Activated naive CD8-positive, alpha-beta T cell treated with anti-CD3 and anti-CD28 coated beads, Interleukin-2, amount 10 ng/mL, durations not matched to agents 7 days and 5 days (primary cell): ENCODE results near the gene MUC2. TPM values are rescaled to one million over a fixed set of nuclear protein-coding genes. Genes with fewer than 3 reads are reported as not detected.

Source experiments
- ATAC-seq: fragments of 150-1000 bp; cut with Tn5 transposase; one replicate; pipeline ENCODE4 v1.10.0; 2021; ENCODE audit warnings: low read depth, moderate library complexity
- POLR2A ChIA-PET: fragments of 350-600 bp; sonication (Branson Sonifier 250); formaldehyde crosslinking; loops from one replicate; lab custom pipeline; 2021; ENCODE audit warnings: antibody characterized with exemption; lab: Charles Lee
- DNase-seq: peaks from one replicate; pipeline ENCODE4 v3.0.0; 2021
- H3K27ac Mint-ChIP-seq: one replicate; pipeline ENCODE4 v1.8.0; 2022; ENCODE audit warnings: mild to moderate bottlenecking, mixed read lengths
- H3K27me3 Mint-ChIP-seq: one replicate; pipeline ENCODE4 v1.8.0; 2022; ENCODE audit warnings: mild to moderate bottlenecking, moderate library complexity, mixed read lengths
- H3K36me3 Mint-ChIP-seq: one replicate; pipeline ENCODE4 v1.8.0; 2021; ENCODE audit warnings: mild to moderate bottlenecking, mixed read lengths
- H3K4me1 Mint-ChIP-seq: one replicate; pipeline ENCODE4 v1.8.0; 2021; ENCODE audit warnings: mixed read lengths
- H3K4me3 Mint-ChIP-seq: one replicate; pipeline ENCODE4 v1.8.0; 2022; ENCODE audit warnings: mild to moderate bottlenecking, moderate library complexity, mixed read lengths
- H3K9me3 Mint-ChIP-seq: one replicate; pipeline ENCODE4 v1.8.0; 2021; ENCODE audit warnings: mixed read lengths
- total RNA-seq, 2 experiments: library from RNA; stranded (reverse); gene quantifications; one replicate each; pipeline ENCODE4 v1.2.3, GENCODE V29; 2021

Gene MUC2
- total RNA-seq, 2 experiments from 2014 or later, result not detected

GRCh38 chr11:1121331-1121812, 46.7 kb downstream of the MUC2 start:
- Mint-ChIP-seq H3K9me3 (peaks cover 13% of the 10 kb centered on the region), H3K36me3 (no peaks in the 10 kb centered on the region), H3K27me3 (no peaks in the 10 kb centered on the region), H3K4me3 (no peak overlapping the region), H3K4me1 (no peaks in the 10 kb centered on the region), H3K27ac (no peak overlapping the region)
- POLR2A ChIA-PET, result no interaction called here
- DNase-seq (no peak), ATAC-seq (no peak)

GRCh38 chr11:1121813-1122663, 47.4 kb downstream of the MUC2 start:
- H3K27me3 Mint-ChIP-seq, result no peaks in the 10 kb centered on the region
- DNase-seq, result peak; percentile 26
- POLR2A ChIA-PET, result no interaction called here
- no peaks in the 10 kb centered on the region for H3K4me1 Mint-ChIP-seq
- ATAC-seq, result no peak
- H3K4me3 Mint-ChIP-seq, result no peak overlapping the region
- no peak overlapping the region for H3K27ac Mint-ChIP-seq
- H3K36me3 Mint-ChIP-seq, result no peaks in the 10 kb centered on the region
- peaks cover 13% of the 10 kb centered on the region for H3K9me3 Mint-ChIP-seq

- Mint-ChIP-seq H3K4me1 (no peaks in the 10 kb centered on the region), H3K27ac (no peak overlapping the region), H3K27me3 (no peaks in the 10 kb centered on the region), H3K4me3 (no peak overlapping the region), H3K9me3 (peaks cover 13% of the 10 kb centered on the region), H3K36me3 (no peaks in the 10 kb centered on the region)
- ATAC-seq (no peak), DNase-seq (no peak)
- POLR2A ChIA-PET, result no interaction called here
Measured at GRCh38 chr11:1122664-1123002, 48.0 kb downstream of the MUC2 start.

- H3K4me3 Mint-ChIP-seq, result no peak overlapping the region
- POLR2A ChIA-PET, result no interaction called here
- ATAC-seq, result peak; percentile 48
- no peaks in the 10 kb centered on the region for H3K36me3 Mint-ChIP-seq
- peaks cover 13% of the 10 kb centered on the region for H3K9me3 Mint-ChIP-seq
- no peak overlapping the region for H3K27ac Mint-ChIP-seq
- no peaks in the 10 kb centered on the region for H3K4me1 Mint-ChIP-seq
- peak; percentile 30 for DNase-seq
- no peaks in the 10 kb centered on the region for H3K27me3 Mint-ChIP-seq
Measured at GRCh38 chr11:1123970-1124369, 49.3 kb downstream of the MUC2 start.

Other genes with a start within 250 kb of the MUC2 start
- gene CRACR2B, start 247.0 kb upstream of the MUC2 start, total RNA-seq, result 10 to 100 TPM; 10.5 to 11.2 TPM
- gene CD151, start 241.9 kb upstream of the MUC2 start, total RNA-seq, result 10 to 100 TPM; 36.4 to 37.4 TPM
- 10 to 100 TPM; 76.7 to 78.9 TPM for gene POLR2L, start 232.3 kb upstream of the MUC2 start, total RNA-seq
- 10 to 100 TPM; 19.0 to 20.3 TPM for gene TSPAN4, start 232.0 kb upstream of the MUC2 start, total RNA-seq
- gene CHID1, start 164.1 kb upstream of the MUC2 start, total RNA-seq, result 10 to 100 TPM; 39.7 to 47.9 TPM
- gene AP2A2, start 149.0 kb upstream of the MUC2 start, total RNA-seq, result 10 to 100 TPM; 49.1 to 52.1 TPM
- gene MUC6, start 38.2 kb upstream of the MUC2 start, total RNA-seq, result not detected
- not detected for gene MUC5AC, start 83.1 kb downstream of the MUC2 start, total RNA-seq
- gene MUC5B, start 148.2 kb downstream of the MUC2 start, total RNA-seq, result not detected
- 10 to 100 TPM; 36.7 to 37.5 TPM for gene TOLLIP, start 234.8 kb downstream of the MUC2 start, total RNA-seq